ENCODE measurements around the gene DERL2.

The DERL2 gene

GRCh38 chr17:5485270-5486205, at the start of gene DERL2:
TSS of gene DERL2 (minus strand) at chr17:5486178. CDS start at chr17:5486161, 17 bp downstream.
- no peak for DNase-seq (ENCODE audit: low read depth in 2 of 2)

- DNase-seq (ENCODE audit: low read depth in 2 of 2): no peak
These were observed 49.5 kb upstream of the DERL2 start for GRCh38 chr17:5535436-5535835.

- no peak for DNase-seq (ENCODE audit: low read depth in 2 of 2)
These were observed 47.7 kb upstream of the DERL2 start for GRCh38 chr17:5533486-5534315.

- no peak for DNase-seq (ENCODE audit: low read depth in 2 of 2)
These were observed 46.6 kb upstream of the DERL2 start for GRCh38 chr17:5532581-5532980.

GRCh38 chr17:5531085-5531418, 45.1 kb upstream of the DERL2 start:
- DNase-seq (ENCODE audit: low read depth in 2 of 2): no peak

GRCh38 chr17:5530265-5531084, 44.5 kb upstream of the DERL2 start:
- DNase-seq (ENCODE audit: low read depth in 2 of 2): no peak

GRCh38 chr17:5527601-5528250, 41.7 kb upstream of the DERL2 start:
- DNase-seq (ENCODE audit: low read depth in 2 of 2): no peak

- DNase-seq (ENCODE audit: low read depth in 2 of 2): peak; percentile 56 to 72
These were observed 41.0 kb upstream of the DERL2 start for GRCh38 chr17:5526821-5527598.

- no peak for DNase-seq (ENCODE audit: low read depth in 2 of 2)
These were observed 37.3 kb upstream of the DERL2 start for GRCh38 chr17:5523249-5523648.

GRCh38 chr17:5522476-5522875, 36.5 kb upstream of the DERL2 start:
- DNase-seq (ENCODE audit: low read depth in 2 of 2): no peak

GRCh38 chr17:5516060-5516792, 30.2 kb upstream of the DERL2 start:
- no peak for DNase-seq (ENCODE audit: low read depth in 2 of 2)

- DNase-seq (ENCODE audit: low read depth in 2 of 2): no peak
These were observed 29.0 kb upstream of the DERL2 start for GRCh38 chr17:5514976-5515375.

GRCh38 chr17:5513628-5514027, 27.6 kb upstream of the DERL2 start:
- no peak for DNase-seq (ENCODE audit: low read depth in 2 of 2)

- DNase-seq (ENCODE audit: low read depth in 2 of 2): no peak
These were observed 25.6 kb upstream of the DERL2 start for GRCh38 chr17:5511401-5512225.

- no peak for DNase-seq (ENCODE audit: low read depth in 2 of 2)
These were observed 24.8 kb upstream of the DERL2 start for GRCh38 chr17:5510771-5511170.

GRCh38 chr17:5509482-5509881, 23.5 kb upstream of the DERL2 start:
- DNase-seq (ENCODE audit: low read depth in 2 of 2): no peak

- DNase-seq (ENCODE audit: low read depth in 2 of 2): no peak
These were observed 22.8 kb upstream of the DERL2 start for GRCh38 chr17:5508810-5509209.

GRCh38 chr17:5506307-5506706, 20.3 kb upstream of the DERL2 start:
- no peak for DNase-seq (ENCODE audit: low read depth in 2 of 2)

GRCh38 chr17:5502552-5502951, 16.6 kb upstream of the DERL2 start:
- DNase-seq (ENCODE audit: low read depth in 2 of 2): no peak

Data from stimulated activated CD4-positive, alpha-beta T cell treated with anti-CD3 and anti-CD28 coated beads, Interleukin-12 subunit alpha, Interleukin-12 subunit beta, amount 100 ng/mL, for 24 hours (primary cell).